Panc1 (cell line): Measurements from ENCODE around the gene GCNT3. TPM values are rescaled to one million over a fixed set of nuclear protein-coding genes. Genes with fewer than 3 reads are reported as not detected.

Experiments used
- ATAC-seq: fragments of 200-7000 bp; cut with Tn5 transposase; 2 replicates; pipeline ENCODE4 v1.9.1; 2020; ENCODE audit warnings: mild to moderate bottlenecking, moderate library complexity
- BruUV-seq: library from RNA; stranded (reverse); fragments of 400-500 nt; replicated peaks from 2 replicates; lab custom pipeline; 2021; lab: Mats Ljungman, UMichigan
- CTCF ChIA-PET: fragments of 300-600 bp; sonication (Branson Sonifier 250); formaldehyde crosslinking; loops from one replicate; lab custom pipeline; 2022; ENCODE audit warnings: antibody characterized with exemption; lab: Charles Lee
- POLR2A ChIA-PET: fragments of 300-600 bp; sonication (Branson Sonifier 250); formaldehyde crosslinking; loops from one replicate; lab custom pipeline; 2022; ENCODE audit warnings: antibody characterized with exemption; lab: Charles Lee
- DNase-seq: peaks from one replicate; pipeline ENCODE4 v3.0.0-alpha.2; 2010; ENCODE audit warnings: low read depth, low spot score
- H3K27ac ChIP-seq: 2 replicates; pipeline ENCODE4 v1.5.1; 2011; ENCODE audit warnings: mild to moderate bottlenecking, low read length, inconsistent platforms
- H3K27me3 ChIP-seq: fragments of 200-500 bp; sonication (Bioruptor generic); 2 replicates; pipeline ENCODE4 v1.6.0; 2014; ENCODE audit warnings: low read length, inconsistent platforms; ENCODE audit not compliant: control insufficient read depth, insufficient read depth
- H3K36me3 ChIP-seq: fragments of 200-500 bp; sonication (Bioruptor generic); 2 replicates; pipeline ENCODE4 v1.5.1; 2014; ENCODE audit warnings: inconsistent platforms, mild to moderate bottlenecking, low read length, moderate library complexity; ENCODE audit not compliant: control insufficient read depth, insufficient read depth
- H3K4me1 ChIP-seq: 2 replicates; pipeline ENCODE4 v1.5.1; 2011; ENCODE audit warnings: inconsistent platforms, mild to moderate bottlenecking, low read length, moderate library complexity; ENCODE audit not compliant: control insufficient read depth, insufficient read depth
- H3K4me3 ChIP-seq, 2 experiments: 2 replicates each; pipeline ENCODE4 v1.5.1; 2011 to 2012; ENCODE audit warnings: low read depth in 2 of 2, low read length in 2 of 2, mild to moderate bottlenecking in 2 of 2, inconsistent platforms in 1 of 2, moderate library complexity in 1 of 2
- H3K9me3 ChIP-seq: fragments of 200-500 bp; sonication (Bioruptor generic); 2 replicates; pipeline ENCODE4 v1.5.1; 2014; ENCODE audit warnings: low read depth, mild to moderate bottlenecking, inconsistent platforms, low read length, moderate library complexity; ENCODE audit not compliant: control insufficient read depth, insufficient read depth
- POLR2AphosphoS5 ChIP-seq: IDR thresholded peaks from 2 replicates; pipeline ENCODE4 v1.6.1; 2012; ENCODE audit warnings: mild to moderate bottlenecking, low read depth, low read length, moderate library complexity
- SIN3A ChIP-seq: IDR thresholded peaks from 2 replicates; pipeline ENCODE4 v1.6.1; 2012; ENCODE audit warnings: low read depth, mild to moderate bottlenecking, low read length, moderate library complexity, borderline replicate concordance; ENCODE audit not compliant: insufficient read depth
- TCF7L2 ChIP-seq: IDR thresholded peaks from 2 replicates; pipeline ENCODE4 v1.6.1; 2011; ENCODE audit warnings: mild to moderate bottlenecking, low read depth, low read length, inconsistent platforms
- in situ Hi-C: cut with HindIII; loops from 2 replicates; pipeline ENCODE4 v1.10.0; 2016; ENCODE audit warnings: low sequenced_read_pairs, low pct_unique_long_range_greater_than_20kb
- intact Hi-C: fragments of 100-400 bp; cut with micrococcal nuclease; formaldehyde crosslinking; loops from one replicate; pipeline ENCODE4 v1.10.0; 2022; ENCODE audit not compliant: unreplicated experiment
- total RNA-seq: library from RNA; stranded (reverse); gene quantifications from one replicate; pipeline ENCODE4 v1.2.1, GENCODE V29; 2021; ENCODE audit not compliant: unreplicated experiment
- TF ChIP-seq, protein P1 (sequence below): fragments of 450-650 bp; IDR thresholded peaks from 2 replicates; pipeline ENCODE4 v1.5.1; 2017; ENCODE audit warnings: mild to moderate bottlenecking
- TF ChIP-seq, protein P2 (sequence below), 2 experiments: IDR thresholded peaks; 2 replicates each; pipeline ENCODE4 v1.6.1; 2011 to 2012; ENCODE audit warnings: low read depth in 2 of 2, control low read depth in 1 of 2, low read length in 1 of 2, mild to moderate bottlenecking in 1 of 2, moderate library complexity in 1 of 2; ENCODE audit not compliant: insufficient read depth in 1 of 2

GCNT3 gene
- total RNA-seq, 1 experiment from 2014 or later: not detected

DNA sequence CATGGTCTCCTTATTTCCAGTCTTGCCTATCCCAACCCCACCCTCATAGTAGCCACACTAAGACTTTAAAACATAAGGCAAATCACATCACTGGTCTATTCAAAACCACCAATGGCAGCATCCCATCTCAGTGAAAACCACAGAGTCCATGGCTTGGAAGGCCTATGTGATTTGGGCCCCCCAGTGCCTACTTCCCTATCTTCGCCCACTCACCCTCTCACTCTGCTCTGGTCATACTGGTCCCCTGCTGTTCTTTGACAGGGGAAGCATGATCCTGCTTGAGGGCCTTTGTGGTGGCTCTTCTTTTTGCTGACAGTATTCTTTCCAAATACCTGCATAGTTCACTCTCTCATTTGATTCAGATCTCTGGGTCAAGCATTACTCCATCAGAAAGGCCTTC is 42.5 kb downstream of the GCNT3 start:
- intact Hi-C loops: no loop called here
- BruUV-seq: no TSS peak
- ATAC-seq (no peak), DNase-seq (no peak)
- TF ChIP-seq SIN3A (no peak), POLR2AphosphoS5 (no peak), TCF7L2 (no peak)
- TF ChIP-seq, protein P1, sequence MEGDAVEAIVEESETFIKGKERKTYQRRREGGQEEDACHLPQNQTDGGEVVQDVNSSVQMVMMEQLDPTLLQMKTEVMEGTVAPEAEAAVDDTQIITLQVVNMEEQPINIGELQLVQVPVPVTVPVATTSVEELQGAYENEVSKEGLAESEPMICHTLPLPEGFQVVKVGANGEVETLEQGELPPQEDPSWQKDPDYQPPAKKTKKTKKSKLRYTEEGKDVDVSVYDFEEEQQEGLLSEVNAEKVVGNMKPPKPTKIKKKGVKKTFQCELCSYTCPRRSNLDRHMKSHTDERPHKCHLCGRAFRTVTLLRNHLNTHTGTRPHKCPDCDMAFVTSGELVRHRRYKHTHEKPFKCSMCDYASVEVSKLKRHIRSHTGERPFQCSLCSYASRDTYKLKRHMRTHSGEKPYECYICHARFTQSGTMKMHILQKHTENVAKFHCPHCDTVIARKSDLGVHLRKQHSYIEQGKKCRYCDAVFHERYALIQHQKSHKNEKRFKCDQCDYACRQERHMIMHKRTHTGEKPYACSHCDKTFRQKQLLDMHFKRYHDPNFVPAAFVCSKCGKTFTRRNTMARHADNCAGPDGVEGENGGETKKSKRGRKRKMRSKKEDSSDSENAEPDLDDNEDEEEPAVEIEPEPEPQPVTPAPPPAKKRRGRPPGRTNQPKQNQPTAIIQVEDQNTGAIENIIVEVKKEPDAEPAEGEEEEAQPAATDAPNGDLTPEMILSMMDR: no peak
- TF ChIP-seq, protein P2, sequence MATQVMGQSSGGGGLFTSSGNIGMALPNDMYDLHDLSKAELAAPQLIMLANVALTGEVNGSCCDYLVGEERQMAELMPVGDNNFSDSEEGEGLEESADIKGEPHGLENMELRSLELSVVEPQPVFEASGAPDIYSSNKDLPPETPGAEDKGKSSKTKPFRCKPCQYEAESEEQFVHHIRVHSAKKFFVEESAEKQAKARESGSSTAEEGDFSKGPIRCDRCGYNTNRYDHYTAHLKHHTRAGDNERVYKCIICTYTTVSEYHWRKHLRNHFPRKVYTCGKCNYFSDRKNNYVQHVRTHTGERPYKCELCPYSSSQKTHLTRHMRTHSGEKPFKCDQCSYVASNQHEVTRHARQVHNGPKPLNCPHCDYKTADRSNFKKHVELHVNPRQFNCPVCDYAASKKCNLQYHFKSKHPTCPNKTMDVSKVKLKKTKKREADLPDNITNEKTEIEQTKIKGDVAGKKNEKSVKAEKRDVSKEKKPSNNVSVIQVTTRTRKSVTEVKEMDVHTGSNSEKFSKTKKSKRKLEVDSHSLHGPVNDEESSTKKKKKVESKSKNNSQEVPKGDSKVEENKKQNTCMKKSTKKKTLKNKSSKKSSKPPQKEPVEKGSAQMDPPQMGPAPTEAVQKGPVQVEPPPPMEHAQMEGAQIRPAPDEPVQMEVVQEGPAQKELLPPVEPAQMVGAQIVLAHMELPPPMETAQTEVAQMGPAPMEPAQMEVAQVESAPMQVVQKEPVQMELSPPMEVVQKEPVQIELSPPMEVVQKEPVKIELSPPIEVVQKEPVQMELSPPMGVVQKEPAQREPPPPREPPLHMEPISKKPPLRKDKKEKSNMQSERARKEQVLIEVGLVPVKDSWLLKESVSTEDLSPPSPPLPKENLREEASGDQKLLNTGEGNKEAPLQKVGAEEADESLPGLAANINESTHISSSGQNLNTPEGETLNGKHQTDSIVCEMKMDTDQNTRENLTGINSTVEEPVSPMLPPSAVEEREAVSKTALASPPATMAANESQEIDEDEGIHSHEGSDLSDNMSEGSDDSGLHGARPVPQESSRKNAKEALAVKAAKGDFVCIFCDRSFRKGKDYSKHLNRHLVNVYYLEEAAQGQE (IDR thresholded peaks at IDR 0.05; ENCODE audit: insufficient read depth in 1 of 2, low read depth in 2 of 2, low read length in 1 of 2): no peak
- CTCF ChIA-PET: no interaction called here
- peaks cover 30% of the 10 kb centered on the region for H3K36me3 ChIP-seq
- peaks cover 20% of the 10 kb centered on the region for H3K4me1 ChIP-seq
- H3K9me3 ChIP-seq: peaks cover 7% of the 10 kb centered on the region; the same call in 1 of the 2 replicates
- H3K27me3 ChIP-seq: no peaks in the 10 kb centered on the region
- in situ Hi-C loops: no loop called here
- H3K27ac ChIP-seq: no peak overlapping the region
- POLR2A ChIA-PET: no interaction called here
- no peak overlapping the region for H3K4me3 ChIP-seq

DNA sequence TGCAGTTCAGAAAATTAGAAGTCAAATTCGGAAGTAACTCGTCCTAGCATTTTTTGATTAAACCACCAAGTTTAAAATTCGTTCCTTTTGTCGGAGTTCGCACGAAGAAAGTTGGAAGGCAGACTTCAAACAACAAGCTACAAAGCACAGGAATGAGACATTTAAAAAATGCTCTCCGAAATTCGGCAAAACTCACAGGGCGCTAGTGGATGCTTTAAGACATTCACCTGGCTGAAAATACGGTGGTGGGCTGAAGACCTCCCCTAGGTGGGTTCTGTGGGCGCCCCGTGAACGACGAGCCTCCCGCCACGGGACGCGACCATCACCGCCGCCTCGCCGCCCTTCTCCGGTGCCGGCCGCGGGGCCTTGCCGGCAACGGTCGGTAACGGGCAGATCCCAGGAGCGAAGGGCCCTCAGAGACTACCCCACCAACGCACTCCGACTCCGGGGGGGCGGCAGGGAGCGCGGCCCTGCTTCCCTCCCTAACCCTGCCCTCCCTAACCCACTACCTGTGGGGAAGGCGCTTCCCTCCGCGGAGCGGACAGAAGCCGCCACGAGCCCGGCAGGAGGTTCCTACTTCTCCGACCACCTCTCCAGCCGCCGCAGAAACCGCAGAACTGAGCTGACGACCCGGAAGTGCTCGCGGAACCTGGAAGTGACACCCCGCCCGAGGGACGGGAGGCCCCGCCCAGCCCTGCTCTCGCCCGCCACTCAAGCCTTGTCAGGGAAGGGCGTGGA is 45.5 kb downstream of the GCNT3 start, which contains the start of gene GTF2A2:
GTF2A2 (minus strand) TSS at position 619 of the 738 bp plus-strand sequence. CDS start 5,238 bp downstream, outside the sequence.
- BruUV-seq: no TSS peak
- peak; percentile 71 for DNase-seq
- TF ChIP-seq TCF7L2 (no peak), SIN3A (peak; percentile 81; the same call in 1 of the 2 replicates), POLR2AphosphoS5 (peak; percentile 96)
- TF ChIP-seq, protein P1: no peak
- TF ChIP-seq, protein P2 (IDR thresholded peaks at IDR 0.05; ENCODE audit: insufficient read depth in 1 of 2, low read depth in 2 of 2, low read length in 1 of 2): no peak
- ChIA-PET CTCF (interaction anchor here (0.6 to 0.7 kb wide), 2 partner anchors 155 to 387 kb away, joined by 4 to 10 read pairs; no protein-coding TSS in a partner anchor), POLR2A (interaction anchor here (0.5 to 1.1 kb wide), 6 partner anchors 9 to 245 kb away, joined by 3 to 12 read pairs (median 3); no protein-coding TSS in a partner anchor)
- Histone ChIP-seq H3K9me3 (peaks cover 7% of the 10 kb centered on the region; the same call in 1 of the 2 replicates), H3K27me3 (no peaks in the 10 kb centered on the region), H3K4me3 (peak within 1 kb of the TSS; percentile 93 to 94), H3K27ac (peak within 1 kb of the TSS; percentile 95), H3K4me1 (peaks cover 10% of the 10 kb centered on the region; the same call in 1 of the 2 replicates), H3K36me3 (peaks cover 16% of the 10 kb centered on the region)
- intact Hi-C loops: no loop called here
- ATAC-seq: peak; percentile 100
- in situ Hi-C loops: no loop called here
